Bronchial epithelial cell (primary cell): Measurements from ENCODE around the gene BICC1. TPM values are rescaled to one million over a fixed set of nuclear protein-coding genes. Genes with fewer than 3 reads are reported as not detected.

Experiments used
- DNase-seq: peaks from one replicate; pipeline ENCODE4 v3.0.0-alpha.2; 2010; ENCODE audit warnings: low read depth
- FAIRE-seq: peaks from 2 replicates; lab custom pipeline; 2011; peaks lifted over from hg19 to GRCh38; lab: Jason Lieb, UNC
- H3K27me3 ChIP-seq: 2 replicates; pipeline ENCODE4 v1.5.1; 2011; ENCODE audit warnings: low read length; ENCODE audit not compliant: control insufficient read depth, insufficient read depth
- H3K36me3 ChIP-seq: 2 replicates; pipeline ENCODE4 v1.5.1; 2011; ENCODE audit warnings: low read length; ENCODE audit not compliant: control insufficient read depth, insufficient read depth
- H3K4me3 ChIP-seq: 2 replicates; pipeline ENCODE4 v1.5.1; 2011; ENCODE audit warnings: mild to moderate bottlenecking, low read depth, low read length, control low read depth
- total RNA-seq: library from RNA; depleted of rRNA; stranded (reverse); fragments of >200 nt; gene quantifications from 2 replicates; pipeline ENCODE4 v1.2.1, GENCODE V29; 2014
- TF ChIP-seq, protein P1 (sequence below): IDR thresholded peaks from 2 replicates; pipeline ENCODE4 v1.5.1; 2011; ENCODE audit warnings: mild to moderate bottlenecking, moderate library complexity, low read length, control low read depth, inconsistent platforms; ENCODE audit not compliant: insufficient read depth, severe bottlenecking

Gene BICC1
- total RNA-seq, 1 donor from 2014 or later, result 1.1 TPM

DNA sequence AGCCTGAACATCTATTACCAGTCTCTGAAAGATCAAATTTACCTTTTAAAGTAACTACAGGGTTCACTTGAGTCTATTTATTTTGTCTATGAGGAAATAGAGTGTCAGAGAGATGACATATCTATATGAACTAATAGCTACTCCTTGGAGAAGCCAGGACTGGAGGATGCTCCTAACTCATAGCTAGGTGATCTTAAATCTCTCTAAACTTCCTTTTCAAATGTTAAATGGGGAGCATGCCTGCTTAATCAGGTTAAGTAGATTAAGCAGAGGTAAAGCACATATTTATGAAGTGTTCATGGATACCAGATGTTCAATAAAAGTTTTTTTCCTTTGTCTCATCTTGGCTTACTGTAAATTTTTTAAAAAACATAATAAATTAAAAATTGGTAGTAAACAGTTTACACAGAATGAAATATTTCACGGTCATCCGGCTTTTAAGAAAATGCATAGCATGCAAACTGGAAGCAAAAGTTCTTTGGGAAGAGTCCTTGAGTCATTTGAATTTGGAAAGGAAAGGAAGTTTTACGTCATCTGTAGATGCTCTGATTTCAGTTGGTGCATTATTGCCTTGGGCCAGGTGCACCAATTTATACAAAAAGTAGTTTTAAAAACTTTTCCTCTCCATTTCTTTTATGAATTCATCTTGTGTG lies 155.1 kb downstream of the BICC1 start:
- no peak overlapping the region for H3K4me3 ChIP-seq
- DNase-seq, result no peak
- no peaks in the 10 kb centered on the region for H3K27me3 ChIP-seq
- no peak for FAIRE-seq
- TF ChIP-seq, protein P1, sequence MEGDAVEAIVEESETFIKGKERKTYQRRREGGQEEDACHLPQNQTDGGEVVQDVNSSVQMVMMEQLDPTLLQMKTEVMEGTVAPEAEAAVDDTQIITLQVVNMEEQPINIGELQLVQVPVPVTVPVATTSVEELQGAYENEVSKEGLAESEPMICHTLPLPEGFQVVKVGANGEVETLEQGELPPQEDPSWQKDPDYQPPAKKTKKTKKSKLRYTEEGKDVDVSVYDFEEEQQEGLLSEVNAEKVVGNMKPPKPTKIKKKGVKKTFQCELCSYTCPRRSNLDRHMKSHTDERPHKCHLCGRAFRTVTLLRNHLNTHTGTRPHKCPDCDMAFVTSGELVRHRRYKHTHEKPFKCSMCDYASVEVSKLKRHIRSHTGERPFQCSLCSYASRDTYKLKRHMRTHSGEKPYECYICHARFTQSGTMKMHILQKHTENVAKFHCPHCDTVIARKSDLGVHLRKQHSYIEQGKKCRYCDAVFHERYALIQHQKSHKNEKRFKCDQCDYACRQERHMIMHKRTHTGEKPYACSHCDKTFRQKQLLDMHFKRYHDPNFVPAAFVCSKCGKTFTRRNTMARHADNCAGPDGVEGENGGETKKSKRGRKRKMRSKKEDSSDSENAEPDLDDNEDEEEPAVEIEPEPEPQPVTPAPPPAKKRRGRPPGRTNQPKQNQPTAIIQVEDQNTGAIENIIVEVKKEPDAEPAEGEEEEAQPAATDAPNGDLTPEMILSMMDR, result no peak
- H3K36me3 ChIP-seq, result no peaks in the 10 kb centered on the region

DNA sequence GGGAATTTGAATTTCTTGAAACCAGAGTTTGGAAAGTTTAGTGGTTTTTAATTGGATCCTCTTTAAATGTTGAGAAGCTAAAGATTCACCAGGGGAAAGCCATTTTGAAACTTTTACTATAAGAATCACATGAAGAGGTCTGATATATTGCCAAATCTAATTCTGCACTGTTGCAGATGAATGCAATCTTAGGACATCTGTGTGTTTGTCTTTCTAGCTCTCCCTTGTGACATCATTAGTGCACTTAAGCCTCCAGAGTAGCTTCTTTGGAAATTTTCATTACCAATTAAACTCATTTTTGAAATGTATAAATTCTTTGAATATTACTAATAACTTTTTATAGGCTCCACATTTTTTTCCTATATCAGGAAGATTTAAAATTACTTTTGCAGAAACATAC lies 160.2 kb downstream of the BICC1 start:
- no peaks in the 10 kb centered on the region for H3K36me3 ChIP-seq
- no peaks in the 10 kb centered on the region for H3K27me3 ChIP-seq
- TF ChIP-seq, protein P1, result no peak
- no peak for DNase-seq
- no peak overlapping the region for H3K4me3 ChIP-seq
- no peak for FAIRE-seq

DNA sequence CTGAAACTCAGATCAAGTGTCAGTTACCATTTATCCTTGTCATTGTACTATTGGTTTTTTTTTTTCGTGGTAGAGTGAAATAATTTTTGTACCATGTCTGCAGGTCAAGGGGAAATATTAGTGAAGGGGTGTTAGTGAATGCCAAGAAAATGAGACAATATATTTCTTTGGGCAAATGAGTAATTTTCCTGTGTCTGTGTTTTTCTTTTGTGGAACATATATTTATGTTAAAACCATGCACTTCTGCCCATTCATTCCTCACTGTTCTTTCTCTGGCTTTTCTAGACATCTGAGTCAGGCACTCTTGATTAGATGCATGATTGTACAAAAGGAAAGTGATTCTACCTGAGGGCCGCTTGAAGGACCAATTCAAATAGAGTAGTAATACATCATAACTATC lies 161.6 kb downstream of the BICC1 start:
- TF ChIP-seq, protein P1, result no peak
- no peaks in the 10 kb centered on the region for H3K27me3 ChIP-seq
- FAIRE-seq (no peak), DNase-seq (no peak)
- no peaks in the 10 kb centered on the region for H3K36me3 ChIP-seq
- no peak overlapping the region for H3K4me3 ChIP-seq

DNA sequence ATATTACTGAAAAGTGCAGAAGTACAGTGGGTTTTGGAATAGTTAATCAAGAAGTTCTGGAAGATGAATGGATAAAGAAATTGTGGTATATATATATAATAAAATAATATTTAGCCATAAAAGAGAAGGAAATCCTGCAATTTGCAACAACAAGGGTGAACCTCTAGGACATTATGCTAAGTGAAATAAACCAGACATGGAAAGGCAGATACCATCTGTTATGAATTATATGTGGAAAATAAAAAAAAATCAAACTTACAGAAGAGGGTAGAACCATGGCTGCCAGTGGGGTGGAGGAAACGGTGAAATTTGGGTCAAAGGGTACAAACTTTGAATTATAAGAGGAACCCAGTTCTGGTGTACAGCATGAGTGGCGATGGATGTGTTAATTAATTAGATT lies 162.6 kb downstream of the BICC1 start:
- TF ChIP-seq, protein P1, result no peak
- no peak for DNase-seq
- H3K36me3 ChIP-seq, result no peaks in the 10 kb centered on the region
- no peak overlapping the region for H3K4me3 ChIP-seq
- H3K27me3 ChIP-seq, result no peaks in the 10 kb centered on the region
- no peak for FAIRE-seq

DNA sequence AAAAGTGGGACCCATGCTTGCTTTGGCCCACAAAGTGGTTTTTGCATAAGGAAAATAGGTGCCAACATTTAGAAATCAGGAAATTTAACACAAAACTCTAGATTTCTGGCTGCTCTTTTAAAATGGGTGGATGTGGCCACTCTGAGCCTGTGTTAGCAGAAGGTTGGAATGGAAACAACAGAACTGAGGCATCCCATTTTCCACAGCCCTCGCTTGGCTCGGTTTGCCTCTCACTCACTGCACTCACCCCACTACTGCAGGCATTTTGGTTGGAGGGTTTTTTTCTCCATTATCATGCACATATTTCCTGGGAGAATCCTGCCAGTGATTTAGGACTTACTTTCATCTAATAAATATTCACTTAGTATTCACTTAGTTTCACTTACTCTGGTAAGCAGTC lies 178.9 kb downstream of the BICC1 start:
- Histone ChIP-seq H3K27me3 (no peaks in the 10 kb centered on the region), H3K36me3 (no peaks in the 10 kb centered on the region), H3K4me3 (no peak overlapping the region)
- no peak for FAIRE-seq
- TF ChIP-seq, protein P1, result no peak
- DNase-seq, result no peak

DNA sequence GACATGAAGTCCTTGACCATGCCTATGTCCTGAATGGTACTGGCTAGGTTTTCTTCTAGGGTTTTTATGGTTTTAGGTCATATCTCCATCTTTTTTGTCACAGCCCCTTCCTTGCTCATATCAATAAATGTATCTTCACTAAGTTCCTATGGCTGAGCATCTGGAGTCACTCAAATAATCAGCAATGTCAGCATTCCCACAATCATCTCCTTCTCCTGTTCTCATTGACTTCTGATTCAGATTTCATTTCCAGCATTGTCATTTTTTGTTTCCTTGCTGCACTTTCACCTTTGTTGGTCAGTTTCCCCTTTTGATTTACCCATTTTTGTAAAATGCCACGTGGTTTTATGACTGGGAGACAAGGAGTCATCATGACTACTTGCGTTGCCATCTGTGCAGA lies 181.2 kb downstream of the BICC1 start:
- TF ChIP-seq, protein P1, result no peak
- FAIRE-seq, result no peak
- no peaks in the 10 kb centered on the region for H3K36me3 ChIP-seq
- no peaks in the 10 kb centered on the region for H3K27me3 ChIP-seq
- DNase-seq, result no peak
- H3K4me3 ChIP-seq, result no peak overlapping the region
